ENCODE results near the gene GRIN2A.

DNA sequence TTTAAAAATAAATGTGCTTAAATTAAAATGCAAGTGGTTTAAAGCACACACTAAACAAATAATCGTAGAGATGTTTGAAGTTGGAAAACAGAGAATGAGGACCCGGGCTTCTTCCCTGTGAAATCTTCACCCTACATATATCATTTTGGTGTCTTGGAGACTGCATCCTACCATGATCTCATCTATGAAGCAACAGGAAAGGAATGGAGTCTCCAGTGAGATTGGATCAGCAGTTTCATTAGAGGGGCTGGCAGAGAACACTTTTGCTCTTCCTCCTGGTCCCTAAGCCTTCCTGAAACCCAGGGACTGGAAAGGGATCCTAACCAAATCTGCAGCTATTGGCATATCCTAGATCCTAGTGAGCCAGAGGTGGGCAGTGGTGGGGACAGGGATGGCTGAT is 85.0 kb downstream of the GRIN2A start:
- TF ChIP-seq ZFP30 (CRISPR knock-in tag; IDR thresholded peaks at IDR 0.05) = no peak
- TF ChIP-seq ZNF565 (CRISPR knock-in tag; conservative IDR thresholded peaks at IDR 0.05; ENCODE audit: low read depth) = no peak
- TF ChIP-seq CREB5 (CRISPR knock-in tag; IDR thresholded peaks at IDR 0.05; ENCODE audit: low read depth) = no peak
- TF ChIP-seq, protein P1, sequence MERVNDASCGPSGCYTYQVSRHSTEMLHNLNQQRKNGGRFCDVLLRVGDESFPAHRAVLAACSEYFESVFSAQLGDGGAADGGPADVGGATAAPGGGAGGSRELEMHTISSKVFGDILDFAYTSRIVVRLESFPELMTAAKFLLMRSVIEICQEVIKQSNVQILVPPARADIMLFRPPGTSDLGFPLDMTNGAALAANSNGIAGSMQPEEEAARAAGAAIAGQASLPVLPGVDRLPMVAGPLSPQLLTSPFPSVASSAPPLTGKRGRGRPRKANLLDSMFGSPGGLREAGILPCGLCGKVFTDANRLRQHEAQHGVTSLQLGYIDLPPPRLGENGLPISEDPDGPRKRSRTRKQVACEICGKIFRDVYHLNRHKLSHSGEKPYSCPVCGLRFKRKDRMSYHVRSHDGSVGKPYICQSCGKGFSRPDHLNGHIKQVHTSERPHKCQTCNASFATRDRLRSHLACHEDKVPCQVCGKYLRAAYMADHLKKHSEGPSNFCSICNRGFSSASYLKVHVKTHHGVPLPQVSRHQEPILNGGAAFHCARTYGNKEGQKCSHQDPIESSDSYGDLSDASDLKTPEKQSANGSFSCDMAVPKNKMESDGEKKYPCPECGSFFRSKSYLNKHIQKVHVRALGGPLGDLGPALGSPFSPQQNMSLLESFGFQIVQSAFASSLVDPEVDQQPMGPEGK (CRISPR knock-in tag; IDR thresholded peaks at IDR 0.05; ENCODE audit: borderline replicate concordance) = no peak
- no peak for TF ChIP-seq TOX (CRISPR knock-in tag; IDR thresholded peaks at IDR 0.05; ENCODE audit: borderline replicate concordance)
- no peak for TF ChIP-seq TSHZ2 (CRISPR knock-in tag; IDR thresholded peaks at IDR 0.05)

Data from SK-N-SH treated with all-trans-retinoic acid at 6 μM for 48 hours (cell line).